NK-92 (cell line): Measurements from ENCODE around the gene RAB10.

Experiments used
- DNase-seq: peaks from one replicate; lab custom pipeline; 2025; ENCODE audit not compliant: unreplicated experiment; lab: John Stamatoyannopoulos, UW

Gene RAB10

DNA sequence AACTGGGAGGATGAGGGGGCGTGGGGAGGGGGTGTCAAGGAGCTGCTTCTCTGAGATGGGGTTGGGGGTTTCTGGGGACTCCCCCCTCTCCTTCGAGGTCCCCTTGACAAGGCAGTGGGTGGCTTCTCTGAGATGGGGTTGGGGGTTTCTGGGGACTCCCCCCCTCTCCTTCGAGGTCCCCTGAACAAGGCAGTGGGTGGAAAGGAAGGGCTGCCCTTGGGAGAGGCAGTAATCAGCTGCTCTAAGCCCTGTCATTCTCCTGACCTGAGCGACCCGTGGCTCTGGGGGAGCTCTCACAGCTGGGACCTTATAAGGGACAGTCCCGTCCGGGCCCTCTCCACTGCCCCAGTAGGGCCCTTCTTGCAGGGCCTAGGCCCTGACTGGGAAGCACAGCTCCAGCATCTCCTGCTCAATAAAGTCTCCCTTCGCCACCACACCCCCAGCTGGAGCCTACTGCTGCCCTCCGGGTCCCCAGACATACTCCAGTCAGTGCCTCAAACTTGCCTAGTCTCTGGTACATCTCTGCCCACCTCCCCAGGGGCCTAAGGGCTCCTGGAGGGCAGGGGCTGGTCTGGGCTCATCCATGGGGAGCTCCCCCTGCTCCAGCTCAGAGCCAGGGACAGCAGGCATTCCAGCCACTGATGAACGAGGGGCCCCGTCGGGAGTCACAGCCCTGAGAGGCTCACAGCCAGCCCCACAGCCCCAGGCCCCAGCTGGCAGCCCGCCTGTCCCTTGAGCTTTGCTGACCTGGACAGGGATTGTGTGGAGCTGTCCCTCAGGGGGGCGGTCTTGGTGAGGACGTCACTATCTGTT lies 141.8 kb downstream of the RAB10 start:
- DNase-seq: no peak

DNA sequence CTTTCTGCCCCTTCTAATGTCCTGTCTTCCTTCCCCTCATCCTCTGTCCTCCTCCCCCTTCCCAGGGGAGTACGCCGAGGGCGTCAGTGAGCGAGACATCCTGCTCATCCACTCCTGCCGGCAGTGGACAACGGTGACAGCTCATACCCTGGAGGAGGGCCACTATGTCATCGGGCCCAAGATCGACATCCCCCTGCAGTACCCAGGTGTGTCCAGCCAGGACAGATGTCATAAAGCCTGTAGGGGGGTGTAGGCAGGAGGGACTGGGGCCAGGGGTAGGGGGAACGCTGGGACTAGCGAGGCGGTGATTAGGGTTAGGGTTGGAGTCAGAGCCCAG lies 142.4 kb downstream of the RAB10 start:
- no peak for DNase-seq

DNA sequence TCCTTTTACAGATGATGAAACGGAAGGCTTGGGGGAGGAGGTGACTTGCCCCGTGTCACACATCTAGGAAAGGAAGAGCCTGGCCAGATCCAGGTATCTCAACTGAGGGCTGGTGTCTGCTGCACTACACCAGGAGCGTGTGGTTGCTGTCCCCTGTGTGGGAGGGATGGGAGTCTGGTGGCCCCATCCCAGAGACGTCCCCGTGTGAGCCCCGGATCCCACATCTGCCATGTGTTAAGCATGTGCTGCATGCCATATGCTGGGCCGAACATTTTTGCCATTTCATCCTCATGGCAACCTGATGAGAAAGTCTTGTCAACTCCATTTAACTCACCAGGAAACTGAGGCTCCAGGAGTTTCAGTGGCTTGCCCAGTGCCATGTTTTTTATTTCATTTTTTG lies 143.2 kb downstream of the RAB10 start:
- DNase-seq: no peak

DNA sequence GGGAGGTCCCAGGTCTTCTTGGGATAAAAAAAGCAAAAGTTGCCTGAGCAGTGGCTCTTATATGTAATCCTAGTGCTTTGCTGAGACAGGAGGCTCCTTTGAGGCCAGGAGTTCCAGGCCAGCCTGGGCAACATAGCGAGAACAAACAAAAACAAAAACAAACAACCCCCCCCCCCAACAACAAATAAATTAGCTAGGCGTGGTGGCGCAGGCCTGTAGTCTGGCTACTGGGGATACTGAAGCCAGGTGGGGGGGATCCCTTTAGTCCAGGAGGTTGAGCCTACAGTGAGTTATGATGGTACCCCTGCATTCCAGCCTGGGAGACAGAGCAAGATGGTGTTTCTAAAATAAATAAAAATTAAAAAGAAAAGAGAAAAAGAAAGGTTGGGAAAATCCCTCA lies 144.4 kb downstream of the RAB10 start:
- DNase-seq: no peak

DNA sequence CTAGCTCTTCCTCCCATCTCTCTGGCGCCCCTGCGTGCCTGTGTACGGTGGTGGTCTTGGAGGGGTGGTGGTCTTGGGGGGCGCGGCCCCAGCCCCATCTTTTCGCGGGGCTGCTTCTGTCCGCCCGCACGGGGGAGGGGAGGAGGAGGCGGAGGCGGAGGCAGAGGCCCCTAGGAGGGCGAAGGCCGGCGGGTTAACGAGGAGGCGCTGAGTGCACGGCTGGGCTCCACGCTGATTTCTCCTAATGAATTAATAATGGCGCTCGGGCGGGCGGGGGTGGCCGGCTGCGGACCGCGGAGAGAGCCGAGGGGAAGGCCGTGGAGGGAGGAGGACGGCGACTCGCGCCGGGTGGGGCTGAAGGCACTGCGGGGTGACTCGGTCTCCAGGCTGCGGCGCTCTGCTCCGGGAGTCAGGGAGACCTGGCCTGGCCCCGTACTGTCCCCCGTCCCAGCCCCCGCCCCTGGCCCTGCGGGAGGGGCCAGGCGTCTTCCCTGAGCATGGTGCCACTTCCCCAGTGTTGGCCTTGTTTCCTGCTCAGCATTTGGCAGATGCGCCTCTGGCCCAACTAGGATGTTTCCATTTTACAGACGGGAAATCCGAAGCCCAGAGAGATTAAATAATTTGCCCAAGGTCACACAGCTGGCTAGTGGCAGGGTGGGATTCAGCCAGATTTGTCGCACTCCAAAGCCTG lies 145.0 kb downstream of the RAB10 start:
- DNase-seq: no peak

DNA sequence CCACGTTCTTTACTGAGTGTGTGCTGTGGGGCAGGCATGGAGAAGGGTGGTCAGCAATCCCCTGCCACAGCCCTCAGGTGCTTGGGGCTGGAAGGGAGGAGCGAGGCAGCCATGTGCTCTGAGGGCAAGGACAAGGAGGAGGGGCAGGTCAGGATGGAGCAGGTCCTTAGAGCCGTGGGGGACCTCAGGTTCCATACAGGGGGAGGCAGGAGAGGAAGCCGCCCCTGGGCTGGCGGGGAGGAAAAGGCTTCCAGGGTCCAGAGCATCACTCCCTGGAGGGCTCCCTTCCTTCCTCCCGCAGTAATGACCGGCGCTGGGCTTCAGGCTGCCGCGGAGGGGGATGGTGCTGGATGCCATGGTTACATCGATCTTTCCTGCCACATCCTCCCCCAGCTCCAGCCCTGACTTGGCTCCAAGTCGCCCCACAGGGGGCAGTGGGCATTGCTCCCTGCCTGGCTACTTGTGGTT lies 145.6 kb downstream of the RAB10 start:
- no peak for DNase-seq

DNA sequence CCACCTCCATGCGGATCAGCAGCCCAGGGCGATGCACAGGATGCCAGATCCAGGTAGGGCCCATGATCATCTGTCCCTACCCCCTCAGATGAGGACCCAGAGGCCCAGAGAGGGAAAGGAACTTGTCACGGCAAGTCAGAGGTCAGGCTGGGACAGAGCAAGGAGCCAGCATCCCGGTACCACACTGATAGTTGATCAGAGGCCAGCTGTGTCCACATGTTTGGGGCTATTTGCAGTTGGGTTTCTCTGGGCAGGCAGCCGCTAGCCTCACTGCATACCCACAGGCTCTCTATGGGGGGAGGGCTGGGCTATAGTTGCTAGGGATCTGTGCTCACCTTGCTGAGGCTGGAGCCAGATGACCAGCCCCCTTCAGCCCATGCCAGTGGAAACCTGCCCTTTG lies 148.6 kb downstream of the RAB10 start:
- no peak for DNase-seq

DNA sequence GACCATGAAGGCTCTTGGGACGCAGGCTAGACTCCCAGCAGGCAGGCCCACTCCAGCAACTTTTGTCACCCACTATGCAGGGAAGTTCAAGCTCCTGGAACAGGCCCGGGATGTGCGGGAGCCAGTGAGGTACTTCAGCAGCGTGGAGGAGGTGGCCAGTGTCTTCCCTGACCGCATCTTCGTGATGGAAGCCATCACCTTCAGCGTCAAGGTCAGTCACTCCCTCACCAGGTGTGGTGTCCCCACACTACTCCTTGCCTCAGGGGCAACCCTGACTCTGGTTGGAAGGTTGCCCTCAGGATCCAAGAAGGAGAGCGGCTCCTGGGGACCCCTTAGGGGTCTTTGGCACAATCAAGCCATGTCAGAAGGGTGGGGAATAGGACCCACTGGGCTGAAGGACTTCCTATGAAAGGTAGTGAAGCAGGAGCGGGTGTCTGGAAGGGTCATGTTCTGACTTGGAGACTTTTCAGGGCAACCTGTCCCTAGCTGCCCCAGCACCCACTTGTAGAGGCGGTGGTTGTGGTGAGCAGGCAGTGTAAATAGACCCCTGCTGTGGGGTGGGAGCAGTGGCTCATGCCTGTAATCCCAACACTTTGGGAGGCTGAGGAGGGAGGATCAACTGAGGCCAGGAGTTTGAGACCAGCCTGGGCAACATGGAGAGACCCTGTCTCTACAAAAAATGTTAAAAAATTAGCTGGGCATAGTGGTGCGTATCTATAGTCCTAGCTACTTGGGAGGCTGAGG lies 149.2 kb downstream of the RAB10 start:
- no peak for DNase-seq

DNA sequence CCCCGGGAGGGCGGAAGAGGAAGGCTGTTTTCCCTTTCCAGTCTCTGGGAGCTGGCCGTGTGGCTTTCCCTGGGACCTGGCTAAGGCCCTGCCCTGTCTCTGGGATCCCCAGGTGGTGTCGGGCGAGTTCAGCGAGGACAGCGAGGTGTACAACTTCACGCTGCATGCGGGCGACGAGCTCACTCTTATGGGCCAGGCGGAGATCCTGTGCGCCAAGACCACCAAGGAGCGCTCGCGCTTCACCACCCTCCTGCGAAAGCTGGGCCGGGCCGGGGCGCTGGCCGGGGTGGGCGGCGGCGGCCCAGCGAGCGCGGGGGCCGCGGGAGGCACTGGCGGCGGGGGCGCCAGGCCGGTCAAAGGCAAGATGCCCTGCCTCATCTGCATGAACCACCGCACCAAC lies 150.2 kb downstream of the RAB10 start:
- DNase-seq: no peak

DNA sequence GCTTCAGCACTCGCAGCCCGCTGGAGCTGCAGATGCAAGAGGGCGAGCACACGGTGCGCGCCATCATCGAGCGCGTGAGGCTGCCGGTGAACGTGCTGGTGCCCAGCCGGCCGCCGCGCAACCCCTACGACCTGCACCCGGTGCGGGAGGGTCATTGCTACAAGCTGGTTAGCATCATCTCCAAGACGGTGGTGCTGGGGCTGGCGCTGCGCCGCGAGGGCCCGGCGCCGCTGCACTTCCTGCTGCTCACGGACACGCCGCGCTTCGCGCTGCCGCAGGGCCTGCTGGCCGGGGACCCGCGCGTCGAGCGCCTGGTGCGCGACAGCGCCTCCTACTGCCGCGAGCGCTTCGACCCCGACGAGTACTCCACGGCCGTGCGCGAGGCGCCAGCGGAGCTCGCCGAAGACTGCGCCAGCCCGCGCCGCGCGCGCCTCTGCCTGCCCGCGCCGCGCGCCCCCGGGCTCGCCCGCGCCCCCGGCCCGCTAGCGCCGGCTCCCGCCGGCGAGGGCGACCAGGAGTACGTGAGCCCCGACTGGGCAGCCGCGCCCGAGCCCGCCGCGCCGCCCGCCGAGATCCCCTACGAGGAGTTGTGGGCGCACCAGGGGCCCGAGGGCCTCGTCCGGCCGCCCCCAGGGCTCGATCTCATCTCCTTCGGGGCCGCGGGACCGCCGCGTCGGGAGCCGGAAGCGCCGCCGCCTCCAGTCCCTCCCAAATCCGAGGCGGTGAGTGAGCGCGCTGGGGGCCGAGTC lies 150.8 kb downstream of the RAB10 start:
- no peak for DNase-seq

DNA sequence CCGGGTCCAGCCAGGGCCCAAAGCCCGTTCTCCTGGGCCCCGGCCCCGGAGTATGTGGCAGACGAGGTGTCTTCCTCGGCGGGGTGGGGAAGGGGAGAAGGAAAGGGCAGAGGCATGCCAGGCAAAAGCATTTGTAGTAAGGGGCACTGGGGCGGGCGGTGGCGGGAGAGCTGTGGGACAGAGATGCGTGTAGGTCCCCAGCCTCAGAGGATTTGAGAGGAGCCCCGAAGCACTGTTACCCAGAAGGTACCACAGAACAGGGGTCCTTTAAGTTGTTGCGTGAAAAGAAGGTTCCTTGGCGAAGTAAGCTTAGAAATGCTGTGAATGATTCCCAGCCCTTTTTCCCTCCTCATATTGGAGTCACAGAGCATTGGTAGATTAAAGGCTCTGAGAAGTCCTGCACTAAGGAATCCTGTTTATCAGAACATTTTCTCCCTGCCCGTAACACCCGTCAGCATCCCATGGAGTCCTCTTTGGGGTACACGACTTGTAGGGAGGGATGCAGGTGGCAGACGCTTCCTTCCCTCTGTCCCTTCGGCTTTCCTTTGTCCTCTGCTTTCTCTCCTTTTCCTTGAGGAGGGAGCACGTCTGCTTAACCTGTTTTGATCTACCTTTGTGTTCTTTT lies 151.5 kb downstream of the RAB10 start:
- DNase-seq: no peak

DNA sequence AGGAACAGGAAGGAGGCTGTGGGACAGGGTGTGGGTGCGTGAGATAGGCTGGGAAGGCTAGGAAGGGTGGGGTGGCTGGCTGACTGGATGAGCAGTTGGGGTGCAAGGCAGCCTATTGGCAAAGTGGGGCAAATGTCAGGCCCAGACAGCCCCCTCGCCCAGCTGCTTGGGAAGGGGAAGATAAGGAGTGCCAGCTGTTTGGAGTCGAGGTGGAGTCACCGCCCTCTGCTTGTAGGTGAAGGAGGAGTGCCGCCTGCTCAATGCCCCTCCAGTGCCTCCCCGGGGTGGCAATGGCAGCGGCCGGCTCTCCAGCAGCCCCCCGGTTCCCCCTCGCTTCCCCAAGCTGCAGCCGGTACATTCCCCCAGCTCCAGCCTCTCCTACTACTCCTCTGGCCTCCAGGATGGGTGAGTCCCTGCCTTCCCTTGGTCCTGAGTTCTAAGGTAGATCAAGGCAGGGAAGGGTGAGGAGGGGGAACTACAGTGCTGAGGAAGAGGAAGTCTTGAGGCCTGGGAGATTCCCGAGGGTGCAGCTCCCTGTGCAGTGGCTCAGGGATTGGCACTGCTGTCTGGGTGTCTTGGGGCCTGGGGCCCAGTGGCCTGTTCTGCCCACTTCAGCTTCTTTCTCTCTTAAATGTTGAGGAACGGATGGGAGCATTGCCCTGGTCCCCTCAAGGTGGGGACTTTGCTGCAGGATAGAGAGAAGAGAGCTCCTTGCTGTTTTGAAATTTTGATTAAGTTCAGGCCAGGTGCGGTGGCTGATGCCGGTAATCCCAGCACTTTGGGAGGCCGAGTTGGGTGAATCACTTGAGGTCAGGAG lies 152.3 kb downstream of the RAB10 start:
- no peak for DNase-seq
